Stimulated activated CD8-positive, alpha-beta memory T cell treated with anti-CD3 and anti-CD28 coated beads, Interleukin-12 subunit alpha, Interleukin-12 subunit beta, amount 100 ng/mL, for 4 hours (primary cell): Measurements from ENCODE around the gene NKIRAS2.
A peak's percentile ranks its signal among the peaks of the same experiment; 100 is the strongest.

Source experiments
- DNase-seq: peaks from one replicate; pipeline ENCODE4 v3.0.0-alpha.2; 2020; ENCODE audit warnings: low read depth

The NKIRAS2 gene

DNA sequence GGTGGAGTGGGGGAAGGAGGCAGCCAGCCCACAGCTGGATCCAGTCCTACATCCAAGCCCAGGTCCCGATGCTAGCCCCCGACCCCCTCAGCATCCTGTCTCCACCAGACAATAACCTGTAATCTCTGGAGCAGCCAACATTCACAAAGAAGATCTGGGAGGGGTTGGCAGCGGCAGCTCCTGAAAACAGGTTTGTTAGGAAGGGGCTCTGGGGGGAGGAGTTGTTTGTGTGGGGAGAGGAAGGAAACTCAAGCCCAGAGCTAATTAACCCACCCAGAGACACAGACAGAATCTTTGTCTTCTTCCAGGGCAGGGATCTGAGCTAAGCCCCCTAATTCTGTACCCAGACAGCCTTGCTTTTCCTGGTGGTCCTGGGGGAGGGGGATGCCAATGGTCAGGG, 35.1 kb downstream of the NKIRAS2 start:
- no peak for DNase-seq

DNA sequence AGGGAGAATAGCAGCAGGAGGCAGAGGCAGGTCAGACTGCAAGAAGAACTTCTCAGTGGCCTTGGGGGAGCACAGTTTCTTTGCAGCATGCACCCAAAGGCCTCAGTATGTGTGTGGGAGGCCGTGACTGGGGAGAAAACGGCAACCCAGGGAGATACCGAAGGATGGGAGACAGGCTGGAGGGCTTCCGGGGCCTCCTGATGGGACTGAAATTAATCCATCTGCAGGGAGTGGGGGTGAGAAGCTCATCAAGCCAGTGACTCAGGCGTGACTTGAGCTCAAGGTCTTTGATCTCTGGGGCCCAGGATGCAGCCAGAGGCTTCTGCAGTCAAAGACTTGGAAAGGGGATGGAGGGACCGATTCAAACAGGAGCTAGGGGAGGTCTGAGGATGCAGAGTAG, 35.6 kb downstream of the NKIRAS2 start:
- no peak for DNase-seq

DNA sequence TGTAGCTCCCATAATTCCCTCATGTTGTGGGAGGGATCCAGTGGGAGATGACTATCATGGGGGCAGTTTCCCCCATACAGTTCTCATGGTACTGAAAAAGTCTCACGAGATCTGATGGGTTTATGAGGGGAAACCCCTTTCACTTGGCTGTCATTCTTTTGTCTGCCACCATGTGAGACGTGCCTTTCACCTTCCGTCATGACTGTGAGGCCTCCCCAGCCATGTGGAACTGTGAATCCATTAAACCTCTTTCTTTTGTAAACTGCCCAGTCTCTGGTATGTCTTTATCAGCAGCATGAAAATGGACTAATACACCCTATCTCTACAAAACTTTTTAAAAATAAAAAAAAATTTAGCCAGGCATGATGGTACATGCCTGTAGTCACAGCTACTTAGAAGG, 36.7 kb downstream of the NKIRAS2 start:
- no peak for DNase-seq

DNA sequence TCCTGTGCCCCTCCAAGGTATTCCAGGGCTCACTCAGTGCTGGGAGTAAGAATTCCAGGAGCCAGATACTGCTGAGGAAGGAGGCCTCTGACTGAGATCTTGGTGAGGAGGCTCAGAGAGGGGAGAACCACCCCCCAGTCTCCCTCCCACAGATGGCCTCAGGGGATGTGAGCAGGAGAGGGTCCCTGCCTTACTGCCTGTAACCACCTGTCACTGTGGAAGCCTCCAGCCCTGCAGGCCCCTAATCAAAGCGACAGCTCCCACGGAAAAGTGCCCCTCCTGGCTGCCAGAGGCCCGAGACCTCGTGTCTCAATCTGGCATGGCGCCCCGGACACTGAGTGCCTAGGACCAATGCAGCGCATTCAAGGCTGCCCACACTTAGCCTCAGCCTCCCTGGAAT, 38.2 kb downstream of the NKIRAS2 start:
- DNase-seq = no peak

DNA sequence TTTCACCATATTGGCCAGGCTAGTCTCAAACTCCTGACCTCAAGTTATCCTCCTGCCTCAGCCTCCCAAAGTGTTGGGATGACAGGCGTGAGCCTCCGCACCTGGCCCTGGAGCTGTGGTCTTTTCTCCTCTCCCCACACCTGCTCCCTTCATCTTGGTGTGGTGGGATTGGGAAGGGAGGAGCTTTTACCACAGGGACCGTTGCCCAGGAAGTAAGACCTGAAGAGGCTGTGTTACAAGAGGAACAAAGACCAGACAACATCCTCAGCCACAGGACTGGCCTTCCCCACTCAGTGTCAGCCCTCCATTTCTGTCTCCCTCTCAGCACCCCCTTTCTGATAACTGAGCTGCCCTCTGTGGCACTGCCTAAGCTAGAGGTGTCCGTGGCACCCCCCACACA, 39.9 kb downstream of the NKIRAS2 start:
- DNase-seq = no peak

DNA sequence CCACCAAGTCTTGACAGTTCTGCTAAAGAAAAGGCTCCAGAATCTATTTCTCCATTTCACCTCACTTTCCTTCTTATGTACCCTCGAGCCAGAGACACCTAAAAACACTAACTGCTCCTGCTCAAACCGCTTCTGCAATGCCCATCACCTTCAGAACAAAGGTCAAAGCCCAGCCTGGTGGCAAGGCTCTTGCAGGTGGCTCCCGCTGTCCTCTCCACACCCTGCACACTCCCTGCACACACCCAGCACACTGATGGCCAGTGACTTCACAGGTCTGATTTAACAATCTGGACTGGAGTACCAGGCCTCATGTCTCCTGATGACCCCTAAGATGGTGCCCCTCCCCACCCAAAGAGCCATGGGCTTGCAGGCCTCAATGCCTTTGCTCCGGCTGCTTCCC, 40.3 kb downstream of the NKIRAS2 start:
- DNase-seq = no peak

DNA sequence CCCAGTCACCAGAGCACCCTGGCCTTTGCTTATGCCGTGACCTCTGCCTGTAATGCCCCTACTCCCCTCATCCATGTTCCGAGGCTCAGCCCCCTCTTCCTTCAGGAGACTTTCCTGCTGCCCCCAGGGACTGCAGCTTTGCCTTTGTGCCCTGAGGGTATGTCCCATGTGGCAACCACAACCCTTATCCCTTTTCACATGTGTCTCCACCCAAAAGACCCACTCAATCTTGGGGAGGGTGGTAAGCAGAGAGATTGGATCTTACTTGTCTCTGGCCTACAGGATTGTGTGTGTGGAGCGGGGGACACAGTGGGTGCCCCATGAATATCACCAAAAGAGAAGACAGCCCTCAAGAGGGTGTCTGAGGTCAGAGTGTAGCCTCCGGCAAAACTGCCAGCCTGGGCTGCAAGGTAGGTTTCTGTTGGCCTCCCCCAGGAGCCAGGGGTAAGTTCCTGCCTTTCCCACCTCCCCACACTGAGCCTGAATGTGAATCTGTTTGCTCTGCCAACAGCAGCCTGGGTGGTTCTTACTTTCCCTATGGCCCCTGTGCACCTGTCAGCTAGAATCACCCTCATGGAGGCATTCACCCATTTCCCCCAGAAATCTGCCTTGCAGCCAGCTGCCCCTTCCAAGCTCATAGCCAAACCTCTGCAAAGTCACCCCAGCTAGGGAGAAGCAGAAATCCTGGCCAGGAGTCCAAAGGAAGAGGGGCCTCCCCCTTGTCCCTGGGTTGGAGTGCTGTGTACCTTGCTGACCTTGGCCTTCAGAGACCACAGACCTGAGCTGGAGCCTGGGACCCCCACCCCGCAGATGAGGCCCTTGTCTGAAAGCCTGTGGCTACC, 42.0 kb downstream of the NKIRAS2 start:
- no peak for DNase-seq

DNA sequence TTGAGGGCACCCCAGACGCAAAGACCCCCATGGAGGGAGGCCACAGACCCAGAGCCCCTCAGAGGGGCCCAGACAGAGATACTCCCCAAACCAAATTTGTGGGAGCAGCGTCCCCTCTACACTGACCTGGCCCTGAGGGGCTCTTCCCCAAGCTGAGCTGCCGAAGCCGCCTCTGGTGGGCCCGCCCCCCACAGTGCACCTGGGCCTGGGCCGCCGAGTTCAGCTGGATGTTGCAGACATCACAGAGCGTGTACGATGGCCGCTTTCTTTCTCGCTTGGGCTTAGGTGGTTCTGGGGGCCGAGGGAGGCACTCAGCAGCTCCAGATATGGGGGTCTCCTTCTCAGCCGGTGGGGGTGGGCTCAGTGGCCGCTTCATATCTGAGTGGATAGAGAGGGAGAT, 42.8 kb downstream of the NKIRAS2 start:
- DNase-seq = no peak

DNA sequence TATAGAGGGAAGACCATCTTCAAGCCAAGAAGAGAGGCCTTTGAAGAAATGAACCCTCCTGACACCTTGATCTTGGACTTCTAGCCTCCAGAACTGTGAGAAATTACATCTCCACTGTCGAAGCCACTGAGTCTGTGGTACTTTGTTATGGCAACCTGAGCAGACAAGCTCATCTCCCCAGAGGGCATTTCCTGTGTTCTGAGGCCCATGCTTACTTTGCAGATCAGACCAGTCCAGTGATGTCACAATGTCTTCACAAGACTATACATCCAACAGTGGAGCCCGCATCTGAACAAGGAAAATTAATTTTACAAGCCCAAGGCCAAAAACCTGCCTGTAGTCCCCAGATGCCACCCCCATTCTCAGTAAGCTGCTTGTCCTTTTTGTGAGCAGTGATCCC, 45.3 kb downstream of the NKIRAS2 start:
- no peak for DNase-seq

DNA sequence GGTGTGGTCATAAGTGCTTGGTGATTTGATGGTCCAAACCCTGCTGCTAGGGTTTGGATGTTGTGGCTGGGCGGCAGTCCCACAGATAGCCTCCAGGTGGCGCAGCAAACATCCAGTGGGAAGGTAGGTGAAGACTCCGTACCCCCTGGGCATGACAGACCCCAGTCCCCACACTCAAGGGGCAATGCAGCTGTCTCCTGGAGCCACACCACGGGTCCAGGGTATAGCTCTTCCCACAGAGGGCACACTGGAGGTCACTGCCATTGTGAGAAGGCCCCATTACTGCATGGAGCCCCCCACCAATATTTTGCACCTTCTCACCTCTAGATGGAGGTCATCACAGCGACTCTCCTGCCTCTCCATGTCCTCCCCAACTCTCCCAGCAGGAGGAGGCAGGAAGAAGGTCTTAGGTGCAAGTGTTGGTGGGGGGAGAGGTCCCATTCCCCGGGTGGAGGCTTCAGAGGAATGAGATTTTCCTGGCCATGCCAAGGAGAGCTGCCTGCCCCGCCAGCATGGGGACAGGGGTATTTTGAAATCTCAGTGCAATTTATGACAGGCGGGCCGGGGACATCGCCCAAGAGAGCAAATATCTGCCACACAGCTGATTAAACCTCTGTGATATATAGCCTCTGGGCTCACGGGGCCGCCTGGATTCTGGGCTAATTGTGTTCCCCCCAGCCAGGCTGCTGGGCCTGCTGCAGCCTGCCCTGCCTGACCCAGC, 47.6 kb downstream of the NKIRAS2 start:
- peak; percentile 24 for DNase-seq

DNA sequence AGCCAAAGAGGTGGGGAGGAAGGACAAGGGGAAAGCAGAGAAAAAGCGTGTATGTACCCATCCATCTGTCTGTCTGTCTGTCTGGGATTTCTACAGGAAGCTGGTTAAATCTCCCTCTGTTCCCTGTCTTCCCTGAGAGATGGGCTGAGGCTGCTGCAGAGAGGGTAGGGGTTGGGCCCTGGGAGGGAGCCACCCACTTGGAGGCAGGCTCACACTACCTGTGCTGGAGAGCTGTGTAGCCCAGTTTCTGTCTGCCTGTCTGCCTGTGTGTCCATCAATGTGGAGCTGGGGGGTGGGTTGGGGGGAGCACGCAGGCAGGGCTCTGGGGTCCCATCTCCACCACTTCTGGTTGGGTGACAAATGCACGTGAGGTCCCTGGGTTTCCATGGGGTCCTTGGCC, 49.1 kb downstream of the NKIRAS2 start:
- DNase-seq = no peak

DNA sequence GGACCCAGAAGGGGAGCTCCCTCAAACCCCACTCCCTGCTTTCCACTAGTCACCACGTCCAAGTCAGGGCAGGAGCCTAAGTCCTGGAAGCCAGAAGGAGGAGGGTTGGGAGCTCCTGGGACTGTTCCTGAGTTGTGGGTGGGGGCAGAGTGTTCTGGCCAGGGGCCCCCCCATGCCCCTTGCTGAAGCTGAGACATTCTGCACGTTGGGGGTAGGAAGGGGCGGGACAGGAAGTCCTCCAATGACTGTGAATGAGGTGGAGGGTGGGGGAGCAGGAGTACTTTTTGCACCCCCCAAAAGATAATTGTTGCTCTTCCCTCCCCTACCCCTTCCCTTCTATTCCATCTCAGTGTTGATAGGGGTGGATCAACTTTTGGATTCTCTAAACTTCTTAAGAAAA, 51.9 kb downstream of the NKIRAS2 start:
- no peak for DNase-seq

DNA sequence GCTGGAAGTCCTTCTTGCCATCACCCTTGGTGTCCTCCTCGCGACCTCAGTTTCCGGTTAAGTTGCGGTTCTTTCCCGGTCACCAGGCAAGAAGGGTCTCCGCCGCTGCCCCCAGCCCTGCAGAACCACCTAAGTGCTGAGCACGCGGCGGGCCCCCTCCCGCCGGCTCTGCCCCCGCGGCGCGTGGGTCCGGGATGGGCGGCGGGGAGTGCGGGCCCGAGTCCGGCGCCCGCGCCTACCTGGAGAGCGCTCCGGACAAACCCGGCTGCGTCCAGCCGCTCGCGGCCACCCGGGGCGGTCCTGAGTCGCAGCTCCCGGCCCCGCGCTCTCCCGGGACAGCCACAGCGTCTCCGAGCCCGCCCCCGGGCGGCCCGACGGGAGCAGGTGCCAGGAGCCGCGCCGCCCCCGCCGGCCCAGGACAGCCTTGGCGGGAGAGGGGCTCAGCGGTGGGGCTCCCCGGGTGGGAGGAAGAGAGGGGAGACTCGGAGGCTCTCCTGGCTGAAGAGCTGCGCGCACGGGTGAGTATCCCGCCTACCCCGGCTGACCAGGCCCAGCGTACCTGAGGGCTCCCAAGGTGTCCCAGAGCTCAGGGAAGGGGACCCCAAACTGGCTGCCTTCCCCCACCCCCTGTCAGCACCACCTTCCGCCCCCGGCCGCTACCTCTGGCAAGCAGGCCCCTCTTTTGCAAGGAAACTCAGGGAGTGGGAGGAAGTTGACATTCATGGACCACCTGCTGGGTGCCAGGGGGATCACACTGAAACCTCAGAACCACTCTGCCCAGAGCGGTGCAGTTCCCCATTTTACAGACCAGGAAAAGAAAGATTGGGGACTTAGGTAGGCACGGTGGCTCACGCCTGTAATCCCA, 52.7 kb downstream of the NKIRAS2 start:
- no peak for DNase-seq
